K562 (cell line): ENCODE data around the gene CENPN. TPM values are rescaled to one million over a fixed set of nuclear protein-coding genes. Genes with fewer than 3 reads are reported as not detected.

Source experiments
- CBX3 ChIP-seq, 2 experiments: IDR thresholded peaks; 1 replicate in 1 of 2; 2 replicates in 1 of 2; pipeline ENCODE4 v1.6.1; 2012; ENCODE audit warnings: inconsistent platforms in 2 of 2, low read length in 2 of 2, borderline replicate concordance in 1 of 2, control low read depth in 1 of 2
- CHD1 ChIP-seq: fragments of 200-600 bp; sonication (generic); IDR thresholded peaks from one replicate; pipeline ENCODE4 v1.6.1; 2012; ENCODE audit warnings: mild to moderate bottlenecking, moderate library complexity, low read length, inconsistent platforms
- EP400 ChIP-seq: fragments of 450-650 bp; IDR thresholded peaks from 2 replicates; pipeline ENCODE4 v1.6.1; 2017; ENCODE audit warnings: antibody characterized with exemption, mild to moderate bottlenecking, moderate library complexity
- FOSL1 ChIP-seq: fragments of 200-800 bp; sonication (Bioruptor generic); conservative IDR thresholded peaks from 2 replicates; pipeline ENCODE4 v1.6.1; 2016; ENCODE audit warnings: missing genetic modification characterization, missing compliant biosample characterization
- FOXJ3 ChIP-seq: sonication (generic); formaldehyde crosslinking; IDR thresholded peaks from 2 replicates; pipeline ENCODE4 v1.4.0; 2020; ENCODE audit warnings: mild to moderate bottlenecking, missing genetic modification reagents
- GABPA ChIP-seq: fragments of 200-800 bp; sonication (Bioruptor generic); conservative IDR thresholded peaks from 2 replicates; pipeline ENCODE4 v1.6.1; 2016; ENCODE audit warnings: low read depth, missing genetic modification characterization, missing compliant biosample characterization
- HCFC1 ChIP-seq: IDR thresholded peaks from 2 replicates; pipeline ENCODE4 v1.6.1; 2012; ENCODE audit warnings: low read depth, low read length, improper control_type of control experiment
- MEF2D ChIP-seq: conservative IDR thresholded peaks from 2 replicates; pipeline ENCODE4 v1.6.1; 2016; ENCODE audit warnings: low read depth, missing genetic modification characterization, missing compliant biosample characterization
- MTF1 ChIP-seq: fragments of 250-450 bp; sonication (Bioruptor Pico); IDR thresholded peaks from 2 replicates; pipeline ENCODE4 v1.9.0; 2021; ENCODE audit warnings: moderate library complexity, mild to moderate bottlenecking, inconsistent platforms, borderline replicate concordance
- MYBL2 ChIP-seq, 2 experiments: fragments of 450-650 bp in 1 of 2; sonication (generic) in 1 of 2; formaldehyde crosslinking in 1 of 2; IDR thresholded peaks; 2 replicates each; pipeline versions ENCODE4 v1.6.1 to v1.8.1; 2017 to 2022; ENCODE audit warnings: borderline replicate concordance in 1 of 2, inconsistent platforms in 1 of 2, low read depth in 1 of 2, mild to moderate bottlenecking in 1 of 2, missing genetic modification reagents in 1 of 2, moderate library complexity in 1 of 2
- NCOA6 ChIP-seq: fragments of 450-650 bp; IDR thresholded peaks from 2 replicates; pipeline ENCODE4 v1.6.1; 2017; ENCODE audit warnings: mild to moderate bottlenecking
- NR4A1 ChIP-seq, 2 experiments: fragments of 250-450 bp in 1 of 2; fragments of 450-650 bp in 1 of 2; sonication (Bioruptor Pico) in 1 of 2; IDR thresholded peaks; 2 replicates each; pipeline versions ENCODE4 v1.4.0 to v1.6.1; 2016 to 2020; ENCODE audit warnings: mild to moderate bottlenecking in 2 of 2, missing compliant biosample characterization in 1 of 2, missing genetic modification characterization in 1 of 2, moderate library complexity in 1 of 2
- SMARCA5 ChIP-seq: fragments of 450-650 bp; IDR thresholded peaks from 2 replicates; pipeline ENCODE4 v1.6.1; 2016
- SNIP1 ChIP-seq: fragments of 450-650 bp; IDR thresholded peaks from 2 replicates; pipeline ENCODE4 v1.7.1; 2017; ENCODE audit warnings: low read depth, mild to moderate bottlenecking
- SRF ChIP-seq, 2 experiments: fragments of 250-450, 450-650 bp in 1 of 2; sonication (Bioruptor Pico) in 1 of 2; sonication (generic) in 1 of 2; formaldehyde crosslinking; IDR thresholded peaks; 2 replicates each; pipeline versions ENCODE4 v1.5.0 to v1.5.1; 2020 to 2022; ENCODE audit warnings: mild to moderate bottlenecking in 1 of 2, missing genetic modification reagents in 1 of 2
- STAT5A ChIP-seq: IDR thresholded peaks from 2 replicates; pipeline ENCODE4 v1.6.1; 2012; ENCODE audit warnings: low read length, inconsistent platforms, borderline replicate concordance
- TCF7L2 ChIP-seq: fragments of 150-350 bp; IDR thresholded peaks from 2 replicates; pipeline ENCODE4 v1.6.1; 2016; ENCODE audit warnings: low read depth, mild to moderate bottlenecking, low read length, moderate library complexity
- ZFP1 ChIP-seq: fragments of 450-650 bp; formaldehyde crosslinking; IDR thresholded peaks from 2 replicates; pipeline ENCODE4 v1.4.0; 2020; ENCODE audit warnings: mild to moderate bottlenecking, mixed read lengths
- ZNF239 ChIP-seq: fragments of 250-450 bp; sonication (Bioruptor Pico); IDR thresholded peaks from 2 replicates; pipeline ENCODE4 v1.4.0; 2020; ENCODE audit warnings: mild to moderate bottlenecking
- ZNF436 ChIP-seq: fragments of 250-450, 450-650 bp; sonication (Bioruptor Pico); formaldehyde crosslinking; IDR thresholded peaks from 2 replicates; pipeline ENCODE4 v1.7.0; 2020; ENCODE audit warnings: mild to moderate bottlenecking
- polyA plus RNA-seq, 8 experiments: library from polyadenylated mRNA; depleted of rRNA in 4 of 8; stranded (reverse) in 5 of 8; unstranded in 3 of 8; fragments of >200 nt; fragmentation: Nextera tagmentation in 2 of 8; fragmentation: Illumina TruSeq in 1 of 8; extraction: Ambion mirVana in 2 of 8; extraction: Trizol in 1 of 8; gene quantifications; 2 replicates each; pipeline versions ENCODE4 v1.2.1 to v1.2.3, GENCODE V29; 2011 to 2014; ENCODE audit warnings: inconsistent platforms in 1 of 8, missing spikeins in 1 of 8
- total RNA-seq, 7 experiments: library from RNA; depleted of rRNA in 6 of 7; stranded (reverse); fragments of >200 nt in 6 of 7; fragmentation: Illumina TruSeq in 2 of 7; extraction: Trizol in 2 of 7; gene quantifications; 2 replicates each; pipeline versions ENCODE4 v1.2.1 to v1.2.3, GENCODE V29; 2011 to 2021; ENCODE audit warnings: low replicate concordance in 1 of 7
- TF ChIP-seq, protein P1 (sequence below), 2 experiments: fragments of 450-650 bp in 1 of 2; IDR thresholded peaks; 2 replicates each; pipeline ENCODE4 v1.6.1; 2011 to 2017; ENCODE audit warnings: low read depth in 2 of 2, antibody characterized with exemption in 1 of 2, borderline replicate concordance in 1 of 2, low read length in 1 of 2, mild to moderate bottlenecking in 1 of 2, mixed read lengths in 1 of 2; ENCODE audit not compliant: control insufficient read depth in 1 of 2
- TF ChIP-seq, protein P2 (sequence below), 2 experiments: fragments of 200-800 bp in 1 of 2; sonication (Bioruptor generic) in 1 of 2; sonication (generic) in 1 of 2; formaldehyde crosslinking in 1 of 2; IDR thresholded peaks in 1 of 2; conservative IDR thresholded peaks in 1 of 2; 2 replicates each; pipeline versions ENCODE4 v1.5.0 to v1.6.1; 2016 to 2020; ENCODE audit warnings: missing compliant biosample characterization in 1 of 2, missing genetic modification characterization in 1 of 2, missing genetic modification reagents in 1 of 2

CENPN gene
- total and polyA plus RNA-seq, 9 of the 15 experiments (the other 6 are each of a cell fraction or from before 2014, with no cell fraction given): 92.3 to 384 (median 140) TPM

DNA sequence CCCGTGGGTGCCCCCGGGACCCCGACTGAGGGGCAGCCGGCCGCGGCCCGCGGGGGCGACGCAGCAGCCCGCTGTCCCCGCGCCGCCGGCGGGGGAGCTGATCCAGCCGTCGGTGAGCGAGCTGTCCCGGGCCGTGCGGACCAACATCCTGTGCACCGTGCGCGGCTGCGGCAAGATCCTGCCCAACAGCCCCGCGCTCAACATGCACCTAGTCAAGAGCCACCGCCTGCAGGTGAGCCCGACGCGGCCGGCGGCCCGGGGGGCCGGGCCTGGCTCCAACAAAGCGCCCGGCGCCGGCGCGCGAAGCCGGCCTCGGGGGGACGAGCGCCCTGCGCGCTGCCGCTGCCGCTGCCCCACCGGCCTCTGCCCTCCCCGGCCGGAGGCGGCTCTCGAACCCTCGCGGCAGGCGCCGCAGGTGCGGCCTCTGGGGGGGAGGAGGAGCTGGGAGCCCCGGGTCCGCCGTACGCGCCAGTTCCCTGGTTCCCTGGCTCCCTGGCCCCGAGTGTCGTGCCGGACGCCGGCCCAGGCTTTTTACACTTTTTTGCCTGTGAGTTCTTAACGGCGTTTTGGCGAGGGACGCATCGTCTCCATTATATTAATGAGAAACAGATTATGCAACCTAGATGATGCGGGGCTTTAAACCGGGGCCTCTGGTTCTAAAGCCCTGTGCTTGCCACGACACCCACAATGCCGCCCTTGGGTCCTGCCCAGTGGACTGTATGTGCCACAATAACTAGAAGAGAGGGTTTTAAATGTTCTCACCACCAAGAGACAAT lies 29.1 kb downstream of the CENPN start (continued):
- TF ChIP-seq, protein P1, sequence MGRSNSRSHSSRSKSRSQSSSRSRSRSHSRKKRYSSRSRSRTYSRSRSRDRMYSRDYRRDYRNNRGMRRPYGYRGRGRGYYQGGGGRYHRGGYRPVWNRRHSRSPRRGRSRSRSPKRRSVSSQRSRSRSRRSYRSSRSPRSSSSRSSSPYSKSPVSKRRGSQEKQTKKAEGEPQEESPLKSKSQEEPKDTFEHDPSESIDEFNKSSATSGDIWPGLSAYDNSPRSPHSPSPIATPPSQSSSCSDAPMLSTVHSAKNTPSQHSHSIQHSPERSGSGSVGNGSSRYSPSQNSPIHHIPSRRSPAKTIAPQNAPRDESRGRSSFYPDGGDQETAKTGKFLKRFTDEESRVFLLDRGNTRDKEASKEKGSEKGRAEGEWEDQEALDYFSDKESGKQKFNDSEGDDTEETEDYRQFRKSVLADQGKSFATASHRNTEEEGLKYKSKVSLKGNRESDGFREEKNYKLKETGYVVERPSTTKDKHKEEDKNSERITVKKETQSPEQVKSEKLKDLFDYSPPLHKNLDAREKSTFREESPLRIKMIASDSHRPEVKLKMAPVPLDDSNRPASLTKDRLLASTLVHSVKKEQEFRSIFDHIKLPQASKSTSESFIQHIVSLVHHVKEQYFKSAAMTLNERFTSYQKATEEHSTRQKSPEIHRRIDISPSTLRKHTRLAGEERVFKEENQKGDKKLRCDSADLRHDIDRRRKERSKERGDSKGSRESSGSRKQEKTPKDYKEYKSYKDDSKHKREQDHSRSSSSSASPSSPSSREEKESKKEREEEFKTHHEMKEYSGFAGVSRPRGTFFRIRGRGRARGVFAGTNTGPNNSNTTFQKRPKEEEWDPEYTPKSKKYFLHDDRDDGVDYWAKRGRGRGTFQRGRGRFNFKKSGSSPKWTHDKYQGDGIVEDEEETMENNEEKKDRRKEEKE (IDR thresholded peaks at IDR 0.05; ENCODE audit: borderline replicate concordance in 1 of 2, control insufficient read depth in 1 of 2, low read depth in 2 of 2, low read length in 1 of 2): no peak
- TF ChIP-seq FOSL1: no peak
- TF ChIP-seq HCFC1: 0 out of 2 replicates have a peak, but pooled peaks have one; percentile 2
- 0 out of 2 replicates have a peak, but pooled peaks have one; percentile 18 for TF ChIP-seq NCOA6
- no peak for TF ChIP-seq MEF2D (tag)
- TF ChIP-seq ZFP1: no peak
- peak; percentile 72 for TF ChIP-seq CHD1
- TF ChIP-seq ZNF239: no peak
- TF ChIP-seq GABPA (tag): peak; percentile 87
- no peak for TF ChIP-seq MTF1
- TF ChIP-seq TCF7L2: no peak
- no peak for TF ChIP-seq CBX3 (IDR thresholded peaks at IDR 0.05; ENCODE audit: borderline replicate concordance in 1 of 2, low read length in 2 of 2)
- no peak for TF ChIP-seq FOXJ3 (CRISPR knock-in tag)
- TF ChIP-seq SNIP1: no peak
- TF ChIP-seq SMARCA5: no peak
- TF ChIP-seq, protein P2, sequence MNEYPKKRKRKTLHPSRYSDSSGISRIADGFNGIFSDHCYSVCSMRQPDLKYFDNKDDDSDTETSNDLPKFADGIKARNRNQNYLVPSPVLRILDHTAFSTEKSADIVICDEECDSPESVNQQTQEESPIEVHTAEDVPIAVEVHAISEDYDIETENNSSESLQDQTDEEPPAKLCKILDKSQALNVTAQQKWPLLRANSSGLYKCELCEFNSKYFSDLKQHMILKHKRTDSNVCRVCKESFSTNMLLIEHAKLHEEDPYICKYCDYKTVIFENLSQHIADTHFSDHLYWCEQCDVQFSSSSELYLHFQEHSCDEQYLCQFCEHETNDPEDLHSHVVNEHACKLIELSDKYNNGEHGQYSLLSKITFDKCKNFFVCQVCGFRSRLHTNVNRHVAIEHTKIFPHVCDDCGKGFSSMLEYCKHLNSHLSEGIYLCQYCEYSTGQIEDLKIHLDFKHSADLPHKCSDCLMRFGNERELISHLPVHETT (CRISPR knock-in tag; conservative IDR thresholded peaks at IDR 0.05 in 1 of 2, IDR thresholded peaks at IDR 0.05 in 1 of 2): no peak
- no peak for TF ChIP-seq STAT5A
- TF ChIP-seq NR4A1 (CRISPR knock-in tag; IDR thresholded peaks at IDR 0.05): no peak
- no peak for TF ChIP-seq NR4A1 (tag; IDR thresholded peaks at IDR 0.05)
- TF ChIP-seq ZNF436: no peak
- TF ChIP-seq EP400: no peak
- TF ChIP-seq MYBL2 (IDR thresholded peaks at IDR 0.05; ENCODE audit: low read depth): no peak
- no peak for TF ChIP-seq MYBL2 (CRISPR knock-in tag; IDR thresholded peaks at IDR 0.05; ENCODE audit: borderline replicate concordance)
- no peak for TF ChIP-seq SRF (CRISPR knock-in tag; IDR thresholded peaks at IDR 0.05)
